ENCODE results near the gene RHOBTB1.
"Not testable (repeated sequence)": the region's sequence is repeated elsewhere in the genome, so short reads cannot be mapped to it uniquely, and the experiment has no call there.

RHOBTB1 gene

DNA sequence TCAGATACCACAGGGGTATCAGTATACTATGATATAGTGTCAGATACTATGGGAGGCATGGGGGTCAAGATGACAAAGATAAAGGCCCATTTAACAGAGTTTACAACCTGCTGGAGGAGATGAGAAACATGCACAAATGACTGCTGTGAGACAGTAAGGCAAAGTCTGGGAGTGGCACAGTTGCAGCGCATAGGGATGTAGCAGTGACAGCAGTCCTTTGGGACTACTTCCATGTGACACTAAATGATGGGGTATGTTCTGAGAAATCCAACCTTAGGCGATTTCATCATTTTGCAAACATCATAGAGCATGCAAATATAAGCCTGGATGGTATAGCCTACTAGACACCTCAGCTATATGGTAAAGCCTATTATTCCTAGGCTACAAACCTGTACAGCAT lies 108.9 kb downstream of the RHOBTB1 start:
- H3K36me3 ChIP-seq: no peaks in the 10 kb centered on the region
- H3K27ac ChIP-seq: no peak overlapping the region
- no peaks in the 10 kb centered on the region for H3K9me3 ChIP-seq
- no peaks in the 10 kb centered on the region for H3K27me3 ChIP-seq
- no peak for DNase-seq
- peaks cover 0 to 13% (median 2%) of the 10 kb centered on the region in 4 donors for H3K4me1 ChIP-seq
- intact Hi-C loops (cut with DNase I; ENCODE audit: low total_unique reads): no loop called here
- TF ChIP-seq, protein P1, sequence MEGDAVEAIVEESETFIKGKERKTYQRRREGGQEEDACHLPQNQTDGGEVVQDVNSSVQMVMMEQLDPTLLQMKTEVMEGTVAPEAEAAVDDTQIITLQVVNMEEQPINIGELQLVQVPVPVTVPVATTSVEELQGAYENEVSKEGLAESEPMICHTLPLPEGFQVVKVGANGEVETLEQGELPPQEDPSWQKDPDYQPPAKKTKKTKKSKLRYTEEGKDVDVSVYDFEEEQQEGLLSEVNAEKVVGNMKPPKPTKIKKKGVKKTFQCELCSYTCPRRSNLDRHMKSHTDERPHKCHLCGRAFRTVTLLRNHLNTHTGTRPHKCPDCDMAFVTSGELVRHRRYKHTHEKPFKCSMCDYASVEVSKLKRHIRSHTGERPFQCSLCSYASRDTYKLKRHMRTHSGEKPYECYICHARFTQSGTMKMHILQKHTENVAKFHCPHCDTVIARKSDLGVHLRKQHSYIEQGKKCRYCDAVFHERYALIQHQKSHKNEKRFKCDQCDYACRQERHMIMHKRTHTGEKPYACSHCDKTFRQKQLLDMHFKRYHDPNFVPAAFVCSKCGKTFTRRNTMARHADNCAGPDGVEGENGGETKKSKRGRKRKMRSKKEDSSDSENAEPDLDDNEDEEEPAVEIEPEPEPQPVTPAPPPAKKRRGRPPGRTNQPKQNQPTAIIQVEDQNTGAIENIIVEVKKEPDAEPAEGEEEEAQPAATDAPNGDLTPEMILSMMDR (IDR thresholded peaks at IDR 0.05): no peak
- H3K4me3 ChIP-seq: no peak overlapping the region

DNA sequence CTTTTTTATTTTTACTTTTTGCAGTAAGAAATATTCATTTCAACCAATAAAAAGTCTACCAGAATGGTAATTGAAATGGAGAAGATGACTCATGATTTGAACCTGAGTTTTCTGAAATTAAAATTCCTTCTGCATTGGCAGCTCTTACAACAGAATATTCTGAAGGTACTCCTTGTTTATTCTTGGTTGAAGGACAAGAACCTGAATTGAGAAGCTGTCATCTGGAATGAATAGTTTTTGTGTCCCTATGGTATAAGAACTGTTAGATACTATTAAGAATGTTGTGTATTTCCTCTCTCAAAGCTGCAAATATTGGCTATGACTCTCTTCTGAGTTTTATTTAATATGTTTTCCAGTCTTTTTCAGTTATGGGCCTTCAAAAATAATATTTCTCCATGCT lies 109.6 kb downstream of the RHOBTB1 start:
- H3K4me1 ChIP-seq: peaks cover 0 to 13% (median 2%) of the 10 kb centered on the region in 4 donors
- peak overlapping the region; percentile 2 to 42 for H3K27ac ChIP-seq
- TF ChIP-seq, protein P1 (IDR thresholded peaks at IDR 0.05): no peak

DNA sequence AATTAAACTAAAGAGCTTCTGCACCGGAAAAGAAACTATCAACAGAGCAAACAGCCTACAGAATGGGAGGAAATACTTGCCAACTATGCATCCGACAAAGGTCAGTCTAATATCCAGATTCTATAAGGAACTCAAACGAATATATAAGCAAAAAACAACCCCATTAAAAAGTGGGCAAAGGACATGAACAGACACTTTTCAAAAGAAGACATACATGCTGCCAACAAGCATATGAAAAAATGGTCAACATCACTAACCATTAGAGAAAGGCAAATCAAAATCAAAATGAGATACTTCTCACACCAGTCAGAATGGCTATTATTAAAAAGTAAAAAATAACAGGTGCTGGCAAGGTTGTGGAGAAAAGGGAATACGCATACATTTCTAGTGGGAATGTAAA lies 111.8 kb downstream of the RHOBTB1 start:
- DNase-seq; H3K9me3 ChIP-seq; H3K27ac ChIP-seq; H3K36me3 ChIP-seq; intact Hi-C loops (cut with DNase I; ENCODE audit: low total_unique reads); H3K4me3 ChIP-seq; H3K27me3 ChIP-seq: not testable (repeated sequence)
- peaks cover 0 to 26% (median 2%) of the 10 kb centered on the region in 4 donors for H3K4me1 ChIP-seq

More for the DNA sequence above, 109.6 kb downstream of the RHOBTB1 start:
- Histone ChIP-seq H3K9me3 (no peaks in the 10 kb centered on the region), H3K4me3 (no peak overlapping the region), H3K36me3 (no peaks in the 10 kb centered on the region), H3K27me3 (no peaks in the 10 kb centered on the region)
- intact Hi-C loops (cut with DNase I; ENCODE audit: low total_unique reads): no loop called here
- no peak for DNase-seq

DNA sequence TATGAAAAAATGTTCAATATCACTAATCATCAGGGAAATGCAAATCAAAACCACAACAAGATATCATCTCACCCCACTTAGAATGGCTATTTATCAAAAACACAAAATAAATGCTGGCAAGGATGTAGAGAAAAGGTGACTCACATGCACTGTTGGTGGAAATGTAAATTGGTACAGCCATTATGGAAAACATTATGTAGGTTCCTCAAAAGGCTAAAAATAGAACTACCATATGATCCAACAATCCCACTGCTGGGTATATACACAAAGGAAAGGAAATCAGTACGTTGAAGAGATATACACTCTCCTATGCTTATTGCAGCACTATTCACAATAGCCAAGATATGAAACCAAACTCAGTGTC lies 115.5 kb downstream of the RHOBTB1 start:
- Histone ChIP-seq H3K27me3 (no peaks in the 10 kb centered on the region), H3K4me3 (no peak overlapping the region), H3K27ac (no peak overlapping the region), H3K9me3 (no peaks in the 10 kb centered on the region), H3K36me3 (no peaks in the 10 kb centered on the region), H3K4me1 (peaks cover 0 to 13% (median 0%) of the 10 kb centered on the region in 4 donors)
- TF ChIP-seq, protein P1 (IDR thresholded peaks at IDR 0.05): no peak
- intact Hi-C loops (cut with DNase I; ENCODE audit: low total_unique reads): no loop called here
- no peak for DNase-seq

DNA sequence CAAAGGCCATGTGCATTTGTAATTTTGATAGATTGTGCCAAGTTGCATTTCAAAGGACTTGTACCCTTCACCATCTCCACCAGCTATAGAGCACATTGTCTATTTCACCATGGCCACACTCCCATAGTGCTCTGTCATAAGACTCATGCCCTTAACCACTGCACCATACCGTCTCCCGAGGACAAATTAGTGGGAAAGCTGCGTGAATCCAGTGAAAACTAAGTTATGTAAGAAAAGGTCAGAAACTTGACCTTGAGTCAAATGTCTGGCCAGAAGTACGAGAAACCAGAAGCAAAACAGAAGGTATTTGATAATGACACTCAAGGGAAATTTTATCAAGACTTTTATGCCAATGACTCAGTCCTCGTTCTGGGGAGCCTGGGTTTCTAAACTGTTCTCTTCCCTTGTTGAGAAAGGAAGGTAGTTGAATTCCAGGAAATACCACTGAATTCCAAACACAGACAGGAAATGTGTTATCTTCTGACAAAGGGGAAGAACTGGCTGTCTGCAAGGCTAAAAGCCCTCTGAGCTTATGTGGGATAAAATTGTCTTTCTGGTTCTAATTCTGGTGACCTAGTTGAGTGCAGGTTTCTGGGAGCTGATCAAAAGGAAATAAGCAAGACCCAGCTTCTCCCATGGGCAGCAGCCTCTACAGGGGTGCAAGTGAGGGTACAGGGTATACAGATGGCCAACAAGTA lies 116.0 kb downstream of the RHOBTB1 start:
- no peak for DNase-seq
- intact Hi-C loops (cut with DNase I; ENCODE audit: low total_unique reads): no loop called here
- Histone ChIP-seq H3K4me1 (peaks cover 0 to 13% (median 0%) of the 10 kb centered on the region in 4 donors), H3K4me3 (no peak overlapping the region), H3K36me3 (no peaks in the 10 kb centered on the region), H3K27me3 (no peaks in the 10 kb centered on the region), H3K27ac (no peak overlapping the region), H3K9me3 (no peaks in the 10 kb centered on the region)
- TF ChIP-seq, protein P1 (IDR thresholded peaks at IDR 0.05): no peak

DNA sequence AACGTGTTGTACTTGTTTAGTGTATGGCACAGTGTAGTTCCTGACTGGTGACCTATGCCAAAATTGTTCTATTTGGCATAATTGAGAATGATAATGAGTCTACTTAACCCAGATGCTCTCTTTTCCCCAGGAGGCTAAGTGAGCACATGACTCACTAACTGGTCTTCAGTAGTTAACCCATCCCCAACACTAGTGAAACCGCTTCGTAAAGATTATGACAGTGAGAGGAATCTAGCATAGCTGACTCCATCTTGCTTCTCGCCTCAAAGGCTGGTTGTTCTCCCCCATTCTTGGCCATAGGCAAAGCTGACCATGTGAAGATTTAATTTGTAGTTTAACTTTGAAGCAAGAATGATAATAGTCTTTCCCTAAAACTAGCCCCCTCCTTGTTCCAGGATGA lies 118.5 kb downstream of the RHOBTB1 start:
- intact Hi-C loops (cut with DNase I; ENCODE audit: low total_unique reads): no loop called here
- Histone ChIP-seq H3K36me3 (no peaks in the 10 kb centered on the region), H3K4me1 (peaks cover 0 to 13% (median 0%) of the 10 kb centered on the region in 4 donors), H3K27ac (no peak overlapping the region), H3K27me3 (no peaks in the 10 kb centered on the region), H3K4me3 (no peak overlapping the region), H3K9me3 (no peaks in the 10 kb centered on the region)
- no peak for DNase-seq
- TF ChIP-seq, protein P1 (IDR thresholded peaks at IDR 0.05): no peak

All from tibial artery (tissue), 4 donors.